SK-N-SH treated with all-trans-retinoic acid at 6 μM for 48 hours (cell line): ENCODE data around the gene ZMYM5.
"Not testable (repeated sequence)": the region's sequence is repeated elsewhere in the genome, so short reads cannot be mapped to it uniquely, and the experiment has no call there.

Source experiments
- ATAC-seq: fragments of 200-7000 bp; cut with Tn5 transposase; 3 replicates; pipeline ENCODE4 v1.9.1; 2020; ENCODE audit warnings: mild to moderate bottlenecking, moderate library complexity
- CSDC2 ChIP-seq: fragments of 250-450 bp; sonication (Bioruptor Pico); IDR thresholded peaks from 2 replicates; pipeline ENCODE4 v1.5.0; 2020; ENCODE audit warnings: mild to moderate bottlenecking, moderate library complexity
- GLIS3 ChIP-seq: fragments of 250-450 bp; sonication (Bioruptor Pico); IDR thresholded peaks from 2 replicates; pipeline ENCODE4 v1.5.0; 2020; ENCODE audit warnings: mild to moderate bottlenecking, moderate library complexity
- ZFP3 ChIP-seq: fragments of 250-450 bp; sonication (Bioruptor Pico); IDR thresholded peaks from 2 replicates; pipeline ENCODE4 v1.5.0; 2020; ENCODE audit warnings: mild to moderate bottlenecking, moderate library complexity
- ZFP30 ChIP-seq: fragments of 450-650 bp; formaldehyde crosslinking; IDR thresholded peaks from 2 replicates; pipeline ENCODE4 v1.5.0; 2022; ENCODE audit warnings: mild to moderate bottlenecking, moderate library complexity
- TF ChIP-seq, protein P1 (sequence below): fragments of 250-450 bp; sonication (Bioruptor Pico); IDR thresholded peaks from 2 replicates; pipeline ENCODE4 v1.5.1; 2020; ENCODE audit warnings: low read depth, mild to moderate bottlenecking, moderate library complexity
- TF ChIP-seq, protein P2 (sequence below): fragments of 250-450 bp; sonication (Bioruptor Pico); IDR thresholded peaks from 2 replicates; pipeline ENCODE4 v1.8.0; 2021; ENCODE audit warnings: low read depth, mild to moderate bottlenecking, moderate library complexity, borderline replicate concordance

ZMYM5 gene

DNA sequence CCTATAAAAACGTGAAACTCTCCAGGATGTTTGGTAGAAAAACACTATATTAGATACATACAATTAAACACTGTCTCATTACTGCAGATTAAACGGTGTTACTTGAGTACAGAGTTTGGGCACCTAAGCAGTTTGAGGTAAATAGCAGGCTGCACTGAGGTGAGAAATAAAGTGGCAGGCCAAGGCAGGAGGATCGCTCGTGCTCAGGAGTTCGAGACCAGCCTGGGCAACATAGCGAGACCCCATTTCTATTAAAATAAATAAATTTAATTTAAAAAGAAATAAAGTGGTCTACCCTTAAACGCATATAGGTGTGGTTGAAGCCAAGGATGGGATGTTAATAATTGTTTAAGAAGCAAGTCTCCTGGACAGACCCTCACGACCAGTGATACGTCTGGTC lies 81.9 kb downstream of the ZMYM5 start:
- no peak for ATAC-seq

DNA sequence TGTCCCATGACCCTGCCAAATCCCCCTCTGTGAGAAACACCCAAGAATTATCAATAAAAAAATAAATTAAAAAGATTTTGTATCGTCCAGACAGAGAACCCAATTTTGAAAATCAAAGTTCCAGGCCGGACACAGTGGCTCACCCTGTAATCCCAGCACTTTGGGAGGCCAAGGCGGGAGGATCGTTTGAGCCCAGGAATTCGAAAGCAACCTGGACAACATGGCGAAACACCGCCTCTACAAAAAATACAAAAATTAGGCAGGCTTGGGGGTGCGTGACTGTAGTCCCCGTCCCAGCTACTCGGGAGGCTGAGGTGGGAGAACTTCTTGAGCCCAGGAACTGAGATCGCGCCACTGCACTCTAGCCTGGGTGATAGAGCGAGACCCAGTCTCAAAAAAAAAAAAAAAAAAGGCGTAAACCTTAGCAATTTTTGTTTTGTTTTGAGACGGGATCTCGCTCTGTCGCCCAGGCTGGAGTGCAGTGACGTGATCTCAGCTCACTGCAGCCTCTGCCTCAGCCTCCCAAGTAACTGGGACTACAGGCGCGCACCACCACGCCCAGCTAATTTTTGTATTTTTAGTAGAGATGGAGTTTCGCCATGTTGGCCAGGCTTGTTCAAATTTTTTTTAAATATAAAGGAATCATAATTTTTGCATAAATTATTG lies 82.6 kb downstream of the ZMYM5 start:
- not testable (repeated sequence) for ATAC-seq

More for the DNA sequence above, 81.9 kb downstream of the ZMYM5 start:
- TF ChIP-seq, protein P1, sequence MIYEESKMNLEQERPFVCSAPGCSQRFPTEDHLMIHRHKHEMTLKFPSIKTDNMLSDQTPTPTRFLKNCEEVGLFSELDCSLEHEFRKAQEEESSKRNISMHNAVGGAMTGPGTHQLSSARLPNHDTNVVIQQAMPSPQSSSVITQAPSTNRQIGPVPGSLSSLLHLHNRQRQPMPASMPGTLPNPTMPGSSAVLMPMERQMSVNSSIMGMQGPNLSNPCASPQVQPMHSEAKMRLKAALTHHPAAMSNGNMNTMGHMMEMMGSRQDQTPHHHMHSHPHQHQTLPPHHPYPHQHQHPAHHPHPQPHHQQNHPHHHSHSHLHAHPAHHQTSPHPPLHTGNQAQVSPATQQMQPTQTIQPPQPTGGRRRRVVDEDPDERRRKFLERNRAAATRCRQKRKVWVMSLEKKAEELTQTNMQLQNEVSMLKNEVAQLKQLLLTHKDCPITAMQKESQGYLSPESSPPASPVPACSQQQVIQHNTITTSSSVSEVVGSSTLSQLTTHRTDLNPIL, result no peak
- TF ChIP-seq ZFP30 (no peak), CSDC2 (CRISPR knock-in tag) (no peak), ZFP3 (CRISPR knock-in tag) (no peak), GLIS3 (no peak)
- TF ChIP-seq, protein P2, sequence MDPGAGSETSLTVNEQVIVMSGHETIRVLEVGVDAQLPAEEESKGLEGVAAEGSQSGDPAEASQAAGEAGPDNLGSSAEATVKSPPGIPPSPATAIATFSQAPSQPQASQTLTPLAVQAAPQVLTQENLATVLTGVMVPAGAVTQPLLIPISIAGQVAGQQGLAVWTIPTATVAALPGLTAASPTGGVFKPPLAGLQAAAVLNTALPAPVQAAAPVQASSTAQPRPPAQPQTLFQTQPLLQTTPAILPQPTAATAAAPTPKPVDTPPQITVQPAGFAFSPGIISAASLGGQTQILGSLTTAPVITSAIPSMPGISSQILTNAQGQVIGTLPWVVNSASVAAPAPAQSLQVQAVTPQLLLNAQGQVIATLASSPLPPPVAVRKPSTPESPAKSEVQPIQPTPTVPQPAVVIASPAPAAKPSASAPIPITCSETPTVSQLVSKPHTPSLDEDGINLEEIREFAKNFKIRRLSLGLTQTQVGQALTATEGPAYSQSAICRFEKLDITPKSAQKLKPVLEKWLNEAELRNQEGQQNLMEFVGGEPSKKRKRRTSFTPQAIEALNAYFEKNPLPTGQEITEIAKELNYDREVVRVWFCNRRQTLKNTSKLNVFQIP (CRISPR knock-in tag), result no peak
- TF ChIP-seq, all 23 proteins: peak for 0
